ENCODE data around the gene MAP3K5.
A peak's percentile ranks its signal among the peaks of the same experiment; 100 is the strongest.

Gene MAP3K5

DNA sequence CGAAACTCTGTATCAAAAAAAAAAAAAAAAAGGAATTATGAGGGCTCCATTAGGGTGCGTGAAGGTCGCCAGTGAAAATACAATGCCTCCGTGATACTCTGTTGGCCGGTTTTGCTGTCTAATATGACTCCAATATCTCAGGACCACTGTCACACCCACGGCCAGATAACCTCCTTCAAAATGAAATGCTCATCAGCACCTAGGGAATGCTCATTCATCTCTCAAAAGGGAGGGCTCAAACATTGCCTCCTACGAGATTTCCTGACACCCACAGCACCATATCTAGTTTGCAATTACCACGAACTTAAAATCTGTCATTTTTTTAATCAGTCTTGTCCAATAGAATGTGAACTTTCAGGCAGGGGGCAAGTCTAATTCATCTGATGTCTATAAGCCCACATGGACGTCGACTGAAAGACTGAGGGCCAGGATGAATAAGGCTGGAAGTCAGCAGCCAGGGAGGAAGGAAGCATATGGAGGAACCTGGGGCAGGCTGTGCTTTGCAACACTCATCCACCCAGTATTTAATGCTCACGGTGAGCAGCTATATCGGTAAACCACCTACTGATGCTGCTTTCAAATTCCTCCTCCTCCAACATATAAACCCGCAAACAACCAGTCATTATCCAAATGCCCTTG, 42.8 kb downstream of the MAP3K5 start:
- DNase-seq = no peak

DNA sequence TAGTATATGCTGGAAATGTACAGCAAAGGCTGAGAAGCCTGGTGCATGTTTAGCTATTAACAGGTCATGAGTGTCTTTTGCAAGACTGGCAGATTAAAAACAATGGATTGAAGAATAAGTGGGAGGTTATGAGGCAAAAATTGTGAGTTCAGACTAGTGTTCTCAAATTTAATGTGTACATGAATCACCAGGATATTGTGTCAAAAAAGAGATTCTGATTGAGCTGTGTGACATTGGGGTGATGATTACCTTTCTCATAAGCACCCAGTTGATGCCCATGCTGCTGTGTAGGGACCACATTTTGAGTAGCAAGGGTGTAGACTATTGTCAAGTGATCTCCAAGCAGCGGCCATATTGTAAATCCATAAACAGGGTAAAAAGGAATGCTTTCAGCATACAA, 44.8 kb downstream of the MAP3K5 start:
- DNase-seq = no peak

DNA sequence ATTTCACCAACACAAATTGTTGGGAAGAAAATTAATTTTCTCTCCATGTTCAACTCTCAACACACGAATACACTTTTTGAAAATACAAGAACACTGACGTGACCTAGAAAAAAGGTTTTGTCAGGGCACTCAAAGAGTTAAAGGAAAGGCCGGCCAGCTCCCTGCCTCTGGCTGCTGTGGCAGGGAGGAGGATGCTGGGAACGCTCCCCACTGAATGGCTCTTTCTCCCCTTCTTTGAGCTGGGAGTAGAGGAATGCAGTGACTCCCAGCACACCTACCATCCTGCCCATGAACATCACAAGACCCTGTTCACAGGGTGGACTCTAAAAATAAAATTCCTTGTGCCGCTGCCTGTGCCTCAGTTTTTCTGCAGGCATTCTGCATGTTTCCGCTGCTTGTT, 47.0 kb downstream of the MAP3K5 start:
- no peak for DNase-seq

DNA sequence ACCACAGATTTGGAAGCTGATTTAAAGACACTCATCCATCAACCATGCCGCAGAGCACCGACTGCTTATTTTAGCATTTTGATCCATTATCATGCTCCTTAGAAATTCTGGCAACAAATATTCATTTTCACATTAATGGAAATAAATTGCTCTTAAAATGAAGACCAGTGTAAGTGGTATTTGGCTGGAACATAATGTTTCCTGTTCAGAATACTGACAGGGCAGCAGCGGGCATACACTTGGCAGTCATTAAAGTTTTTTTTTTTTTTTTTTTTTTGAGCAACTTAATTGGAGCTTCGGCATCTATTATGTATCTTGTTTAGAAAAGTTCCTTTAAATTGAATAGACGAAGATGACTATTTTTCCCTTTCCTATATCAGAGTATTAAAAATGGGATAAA, 47.4 kb downstream of the MAP3K5 start:
- no peak for DNase-seq

DNA sequence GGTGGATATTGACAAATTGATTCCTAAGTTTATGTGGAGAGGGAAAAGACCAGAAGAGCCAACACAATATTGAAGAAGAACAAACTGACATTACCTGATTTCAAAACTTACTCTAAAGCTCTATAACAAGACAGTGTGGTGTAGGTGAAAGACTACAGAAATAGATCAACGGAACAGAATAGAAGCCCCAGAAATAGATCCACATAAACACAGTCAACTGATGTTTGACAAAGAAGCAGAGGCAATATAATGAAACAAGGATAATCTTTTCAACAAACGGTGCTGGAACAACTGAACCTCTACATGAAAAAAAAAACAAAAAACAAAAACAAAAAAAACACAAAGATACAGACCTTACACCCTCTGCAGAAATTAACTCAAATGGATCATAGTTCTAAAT, 50.2 kb downstream of the MAP3K5 start:
- DNase-seq = no peak

DNA sequence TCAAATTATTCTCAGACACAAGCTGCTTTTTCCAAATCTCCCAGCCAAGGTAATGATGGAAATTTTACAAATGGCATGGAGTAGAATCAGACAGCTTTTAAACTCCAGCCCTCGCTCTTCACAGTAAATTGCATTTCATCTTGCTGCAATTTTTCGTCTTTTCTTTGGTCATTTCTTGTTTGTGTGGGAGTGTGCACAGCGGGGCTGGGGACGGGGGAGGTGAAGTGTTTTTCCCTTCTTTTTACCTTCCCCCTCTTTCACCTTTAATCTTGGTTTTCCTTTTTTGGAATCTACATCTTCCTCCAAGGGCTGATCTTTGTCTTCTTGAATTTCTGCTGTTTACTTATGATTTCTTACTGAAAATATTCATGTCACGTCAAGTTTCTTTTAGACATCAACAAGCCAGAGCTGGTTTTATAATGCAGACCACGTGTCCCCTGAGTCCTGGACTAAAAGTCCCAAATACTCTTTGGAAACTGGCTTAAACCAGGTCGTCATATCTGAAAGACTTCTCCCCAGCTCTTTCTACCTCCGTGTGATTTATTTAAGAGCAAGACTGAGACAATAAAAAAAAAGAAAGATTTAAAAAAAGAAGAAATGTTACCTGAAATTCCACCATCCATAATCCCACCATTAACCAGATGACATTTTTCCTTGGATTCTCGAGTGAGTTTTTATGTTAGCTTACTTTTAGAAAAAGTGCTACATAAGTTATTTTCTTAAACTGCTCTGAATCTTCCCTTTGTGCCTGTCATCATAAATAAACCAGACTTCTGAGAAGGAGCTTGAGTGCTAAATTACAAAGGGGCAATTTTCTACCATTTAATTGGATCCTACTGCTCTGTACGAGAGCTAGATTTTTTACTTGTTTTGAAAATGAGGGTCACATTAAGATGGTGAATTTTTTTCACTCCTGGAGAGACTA, 52.0 kb downstream of the MAP3K5 start:
- no peak for DNase-seq

DNA sequence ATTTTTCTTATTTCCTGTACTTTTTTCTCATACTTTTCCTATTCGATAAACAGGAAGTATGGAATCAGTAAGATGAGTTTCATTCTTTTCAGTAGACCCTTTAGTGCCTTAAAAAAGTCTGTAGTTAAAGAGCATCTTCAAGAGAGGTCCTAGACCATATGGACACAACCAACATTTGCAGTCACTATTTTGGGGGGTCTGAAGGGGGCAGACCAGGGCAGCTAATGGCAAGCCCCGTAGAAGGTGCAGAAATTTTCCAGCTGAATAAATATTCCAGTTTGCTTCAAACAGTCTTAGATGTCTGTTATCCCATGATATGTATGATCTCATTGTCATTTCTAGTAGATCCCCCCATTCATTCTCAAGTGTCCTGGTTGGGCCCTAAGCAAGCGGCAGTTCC, 52.8 kb downstream of the MAP3K5 start:
- DNase-seq = no peak

DNA sequence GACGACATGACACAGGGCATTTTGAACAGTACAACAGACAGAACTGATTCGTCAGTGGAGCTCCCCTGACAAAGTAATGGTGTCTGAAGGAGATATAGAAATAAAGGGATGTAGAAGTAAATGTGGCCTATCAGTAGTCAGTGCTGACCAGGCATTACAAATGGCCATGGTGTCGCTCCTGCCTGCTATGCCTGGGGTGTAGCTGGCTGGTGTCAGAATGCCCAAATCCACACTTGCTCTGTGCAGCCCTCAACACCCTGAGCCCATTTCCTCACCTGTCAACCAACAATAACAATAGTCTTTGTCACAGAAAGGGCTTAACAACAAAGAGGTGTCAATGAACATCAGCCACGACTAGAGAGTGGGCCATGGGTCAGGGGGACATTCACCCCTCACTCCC, 53.2 kb downstream of the MAP3K5 start:
- DNase-seq = no peak

DNA sequence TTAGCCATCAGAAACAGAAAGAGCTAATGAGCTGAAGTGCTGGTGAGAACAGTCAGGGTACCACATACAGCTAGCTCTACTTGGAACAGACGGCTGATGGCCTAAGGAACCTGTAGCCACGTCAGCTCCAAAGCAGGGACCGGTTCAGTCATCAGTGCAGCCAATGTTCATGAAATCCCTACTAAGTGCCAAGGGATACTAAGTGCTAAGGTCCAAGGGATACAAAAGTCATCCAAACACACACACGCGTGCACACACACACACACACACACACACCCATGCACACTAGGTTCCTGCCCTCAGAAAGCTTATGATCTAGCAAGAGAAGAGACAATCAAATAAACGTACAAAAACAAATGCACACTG, 53.6 kb downstream of the MAP3K5 start:
- DNase-seq = no peak

DNA sequence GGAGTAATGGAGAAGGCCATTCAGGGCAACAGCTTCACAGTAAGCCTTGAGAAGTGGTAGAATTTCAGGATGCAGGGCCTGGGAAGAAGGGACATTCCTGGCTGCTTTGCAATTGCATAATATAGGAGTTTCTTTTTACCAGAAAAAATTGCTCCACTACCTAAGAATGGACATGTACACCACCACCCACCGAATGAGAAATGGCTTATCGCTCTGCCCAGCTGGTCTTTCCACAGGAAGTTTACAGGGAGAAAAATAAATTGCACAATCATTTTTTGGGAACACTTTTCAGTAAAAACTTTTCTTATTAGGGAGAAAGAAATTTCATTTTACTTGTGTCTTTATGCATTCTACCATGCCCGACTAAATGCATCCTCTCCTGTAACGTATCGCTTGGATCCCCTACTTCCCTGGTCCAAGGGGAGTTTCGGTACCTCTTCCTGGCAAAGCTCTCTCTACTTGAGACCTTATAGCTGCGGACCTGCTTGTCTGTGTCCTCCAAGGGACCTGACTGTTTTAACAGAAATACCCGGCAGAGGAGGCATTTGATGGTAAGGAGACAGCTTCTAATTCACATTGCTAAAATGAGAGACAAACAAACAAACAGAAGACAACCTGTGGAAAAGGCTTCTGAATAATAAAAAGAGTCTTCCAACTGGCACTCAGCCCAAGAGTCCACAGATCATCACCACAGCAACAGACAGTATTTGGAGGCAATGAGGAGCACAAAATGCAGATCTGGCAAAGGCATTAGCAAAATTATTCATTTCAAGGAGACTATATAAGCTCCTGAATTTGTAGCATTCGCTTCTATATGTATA, 54.2 kb downstream of the MAP3K5 start:
- DNase-seq = no peak

DNA sequence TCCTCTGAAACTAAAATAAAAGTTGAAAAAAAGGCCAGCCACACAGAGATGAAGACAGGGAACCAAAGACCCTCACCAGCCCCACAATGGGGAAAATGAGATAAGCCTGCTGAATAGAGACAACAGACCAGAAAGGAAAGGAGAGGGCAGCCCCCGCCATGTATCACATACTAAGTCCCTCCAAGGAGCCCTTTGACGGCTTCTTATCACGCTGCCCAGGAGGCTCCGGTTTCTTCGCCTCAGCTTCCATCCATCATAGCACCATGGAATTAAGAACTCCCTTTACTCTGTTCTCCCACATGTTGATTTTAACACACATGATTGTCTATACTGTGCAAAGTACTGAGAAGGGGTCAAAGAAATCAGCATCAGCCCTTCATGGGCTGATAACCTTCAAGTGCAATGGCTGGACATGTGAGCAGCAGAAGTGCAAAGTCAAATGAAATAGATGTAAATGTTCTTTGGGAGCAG, 54.9 kb downstream of the MAP3K5 start:
- DNase-seq = no peak

DNA sequence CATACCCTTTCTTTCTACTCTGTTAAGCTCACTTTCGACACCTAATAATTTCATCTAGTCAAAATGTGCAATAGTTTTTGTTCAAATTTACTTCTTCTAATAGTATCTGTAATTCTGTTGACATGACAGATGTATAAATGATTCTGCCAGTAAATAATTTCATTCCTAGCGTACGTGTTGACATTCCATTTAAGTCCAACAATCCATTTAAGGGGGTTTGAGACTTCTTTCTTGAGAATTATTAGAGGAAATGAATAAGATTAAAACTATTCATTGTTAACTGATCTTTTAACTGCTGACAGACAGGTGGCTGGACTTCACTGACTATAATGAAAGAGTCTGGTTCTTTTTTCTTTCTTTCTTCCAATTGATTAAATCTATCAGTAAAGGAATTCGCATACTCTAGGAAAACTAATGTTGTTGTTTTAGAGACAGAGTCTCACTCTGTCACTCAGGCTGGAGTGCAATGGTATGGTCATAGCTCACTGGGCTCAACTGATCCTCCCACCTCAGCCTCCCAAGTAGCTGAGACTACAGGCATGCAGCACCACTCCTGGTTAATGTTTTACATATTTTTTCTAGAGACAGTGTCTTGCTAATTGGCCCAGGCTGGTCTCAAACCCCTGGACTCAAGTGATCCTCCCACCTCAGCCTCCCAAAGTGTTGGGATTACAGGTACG, 55.9 kb downstream of the MAP3K5 start:
- no peak for DNase-seq

DNA sequence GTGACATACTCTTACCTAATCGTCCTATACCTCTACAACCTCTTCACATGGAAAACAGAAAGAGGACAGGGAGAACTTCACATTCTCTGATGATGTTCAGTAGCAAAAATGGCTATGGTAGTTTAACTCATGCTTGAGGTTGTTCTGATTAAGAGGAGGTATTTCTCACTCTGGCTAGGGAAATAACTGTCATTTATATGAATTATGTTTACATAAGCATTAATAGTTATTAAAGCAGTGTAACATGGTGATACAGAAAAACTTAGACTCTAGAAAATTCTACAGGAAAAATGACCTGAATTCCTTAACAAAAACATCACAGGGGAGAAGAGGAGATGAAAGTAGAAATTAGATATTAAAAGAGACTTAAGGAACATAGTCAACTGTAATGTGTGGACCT, 57.3 kb downstream of the MAP3K5 start:
- DNase-seq = no peak

DNA sequence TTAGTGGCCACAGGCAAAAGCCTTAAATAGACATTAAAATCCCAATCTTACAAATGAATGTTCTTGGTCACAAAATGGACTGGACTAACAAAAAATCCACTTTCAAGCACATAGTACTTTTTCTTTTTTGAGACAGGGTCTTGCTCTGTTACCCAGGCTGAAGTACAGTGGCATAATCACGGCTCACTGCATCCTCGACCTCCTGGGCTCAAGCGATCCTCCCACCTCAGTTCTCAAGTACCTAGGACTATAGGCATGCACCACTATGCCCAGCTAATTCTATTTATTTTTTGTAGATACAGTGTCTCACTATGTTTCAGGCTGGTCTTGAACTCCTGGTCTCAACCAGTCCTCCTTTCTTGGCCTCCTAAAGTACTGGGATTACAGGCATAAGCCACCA, 59.4 kb downstream of the MAP3K5 start:
- DNase-seq = no peak

DNA sequence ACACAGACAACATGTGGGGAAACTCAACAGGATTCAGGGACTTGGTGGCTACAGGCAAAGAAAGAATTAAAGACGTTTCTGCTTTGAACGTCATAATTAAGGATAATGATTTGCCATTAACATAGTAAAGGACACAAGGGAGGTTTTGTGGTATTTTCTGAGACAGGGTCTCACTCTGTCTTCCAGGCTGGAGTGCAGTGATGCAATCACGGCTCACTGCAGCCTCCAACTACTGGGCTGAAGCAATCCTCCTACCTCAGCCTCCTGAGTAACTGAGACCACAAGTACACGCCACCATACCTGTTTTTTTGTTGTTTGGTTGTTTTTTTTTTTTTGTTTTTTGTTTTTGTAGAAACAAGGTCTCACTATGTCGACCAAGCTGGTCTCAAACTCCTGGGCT, 62.4 kb downstream of the MAP3K5 start:
- no peak for DNase-seq

DNA sequence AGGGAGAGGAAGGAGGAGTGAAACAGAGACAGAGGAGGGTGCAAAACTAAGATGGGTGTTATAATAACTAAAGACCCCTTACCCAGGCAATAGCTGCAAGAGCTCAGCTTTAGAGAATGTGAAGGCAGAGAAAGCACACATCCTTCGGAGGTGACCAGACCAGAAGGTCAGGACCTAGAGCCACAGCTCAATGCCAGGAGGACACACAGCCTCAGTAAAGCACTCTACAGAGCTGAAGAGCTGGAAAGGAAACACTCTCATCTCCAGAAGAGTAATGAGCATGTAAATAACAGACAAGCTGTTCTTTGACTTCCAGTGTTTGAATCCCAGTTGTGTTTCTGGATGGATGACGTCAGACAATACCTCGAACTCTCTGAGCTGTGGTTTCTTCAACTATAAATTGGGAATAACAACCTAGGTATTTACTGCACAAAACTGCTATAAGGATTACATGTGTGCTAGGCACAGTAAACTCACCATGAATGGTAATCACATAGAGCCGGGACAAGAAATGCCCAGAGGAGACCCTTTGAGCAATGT, 63.2 kb downstream of the MAP3K5 start:
- no peak for DNase-seq

DNA sequence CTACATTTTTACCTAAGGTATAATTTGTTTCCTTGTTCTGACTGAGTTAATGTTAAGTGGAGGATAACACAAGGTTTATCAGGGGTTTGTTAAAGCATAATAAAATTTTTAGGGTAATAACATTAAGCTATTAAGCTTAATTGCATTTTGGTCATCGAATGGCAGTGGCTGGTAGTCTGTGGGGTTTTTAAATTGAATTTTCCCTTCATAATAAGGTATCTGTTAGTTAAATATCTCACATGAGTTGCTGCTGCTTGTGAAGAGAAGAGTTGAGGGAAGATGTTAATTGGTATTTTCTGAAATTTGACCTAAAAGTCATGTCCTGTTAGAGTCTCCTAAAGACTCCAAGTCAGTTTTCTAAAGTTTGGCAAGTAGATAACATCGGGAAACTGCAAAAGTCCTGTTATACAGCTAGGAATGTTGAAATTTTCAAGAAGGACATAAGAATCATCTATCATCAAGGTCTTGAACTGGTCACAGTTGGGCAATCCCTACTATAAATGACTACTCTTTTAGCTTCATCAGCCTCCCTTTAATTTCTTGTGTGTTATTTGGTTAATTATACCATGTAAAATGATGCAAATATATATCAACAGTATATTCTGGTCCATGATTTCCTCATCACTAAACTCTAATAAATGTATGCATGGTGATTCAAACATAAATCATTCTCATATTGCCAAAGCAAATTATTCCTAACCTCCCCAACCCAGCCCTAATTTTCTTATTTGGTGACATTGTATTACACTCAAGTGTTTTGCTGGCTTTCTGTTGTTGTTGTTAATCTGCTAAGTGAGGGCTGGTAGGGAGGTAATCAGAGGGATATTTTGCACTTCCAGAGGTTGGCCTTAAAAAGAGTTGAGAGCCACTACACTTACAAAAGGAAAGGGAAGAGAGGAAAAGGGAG, 64.0 kb downstream of the MAP3K5 start:
- DNase-seq = no peak

DNA sequence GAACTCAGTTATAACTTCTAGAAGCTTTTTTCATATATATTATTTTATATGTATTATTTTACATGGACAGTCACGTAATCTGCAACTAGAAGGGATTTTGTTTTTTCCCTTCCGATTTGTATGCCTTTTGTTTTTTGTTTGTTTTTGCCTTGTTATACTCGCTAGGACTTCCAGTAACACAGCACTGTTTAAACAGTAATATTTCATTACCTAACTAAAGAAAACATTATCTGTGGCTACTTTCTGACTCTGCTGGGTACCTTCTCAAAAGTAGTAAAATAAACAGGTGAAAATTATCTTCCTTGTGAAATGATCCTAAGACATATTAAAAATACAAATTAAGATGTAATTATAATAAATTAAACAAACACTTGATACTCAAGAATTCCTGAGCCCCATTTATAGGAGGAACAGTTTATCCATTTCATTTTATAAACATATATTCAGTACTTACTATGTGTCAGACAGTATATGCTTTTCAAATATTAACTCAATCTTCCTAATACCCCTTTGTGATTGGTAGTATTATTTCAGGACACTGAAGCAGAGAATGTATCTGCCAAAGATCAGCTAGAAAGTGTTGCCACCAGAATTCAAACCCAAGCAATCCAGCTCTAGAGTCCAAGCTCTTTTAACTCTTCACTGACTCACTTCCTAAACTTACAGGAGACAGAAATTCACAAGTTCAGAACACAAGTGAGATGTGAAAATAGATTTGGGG, 65.3 kb downstream of the MAP3K5 start:
- no peak for DNase-seq

DNA sequence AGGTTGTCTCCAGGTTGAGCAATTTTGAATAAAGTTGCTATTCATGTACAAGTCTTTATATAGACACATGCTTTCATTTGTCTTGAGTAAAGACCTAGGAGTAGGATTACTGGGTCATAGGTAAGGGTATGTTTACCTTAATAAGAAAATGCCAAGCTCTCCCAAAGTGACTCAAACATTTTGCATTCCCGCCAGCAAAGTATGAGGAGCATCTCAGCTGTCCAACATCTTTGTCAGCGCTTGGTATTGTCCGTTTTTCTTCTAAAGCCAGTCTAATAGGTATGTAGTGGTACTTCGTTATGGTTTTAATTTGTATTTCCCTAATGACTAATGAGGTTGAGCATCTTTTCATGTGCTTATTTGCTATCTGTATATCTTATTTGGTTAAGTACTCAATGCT, 67.2 kb downstream of the MAP3K5 start:
- DNase-seq = no peak

DNA sequence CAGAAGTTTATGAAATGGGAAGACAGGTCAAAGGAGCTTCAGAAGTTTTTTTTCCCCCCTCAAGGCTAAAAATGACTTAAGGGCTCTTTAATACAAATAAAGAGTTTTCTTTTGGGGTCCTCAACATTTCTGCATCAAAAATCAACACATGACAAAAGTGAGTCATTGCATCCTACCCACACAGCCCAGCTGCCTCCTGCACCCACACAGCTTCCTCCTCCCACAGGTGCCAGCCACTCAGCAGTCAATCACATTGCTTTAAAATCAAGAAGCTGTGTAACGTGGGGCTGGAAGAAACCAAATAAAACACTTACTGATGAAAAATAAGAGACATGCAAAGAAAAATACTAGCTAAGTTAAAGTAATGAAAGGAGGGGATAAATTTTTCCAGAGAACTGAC, 68.5 kb downstream of the MAP3K5 start:
- peak; percentile 36 for DNase-seq

DNA sequence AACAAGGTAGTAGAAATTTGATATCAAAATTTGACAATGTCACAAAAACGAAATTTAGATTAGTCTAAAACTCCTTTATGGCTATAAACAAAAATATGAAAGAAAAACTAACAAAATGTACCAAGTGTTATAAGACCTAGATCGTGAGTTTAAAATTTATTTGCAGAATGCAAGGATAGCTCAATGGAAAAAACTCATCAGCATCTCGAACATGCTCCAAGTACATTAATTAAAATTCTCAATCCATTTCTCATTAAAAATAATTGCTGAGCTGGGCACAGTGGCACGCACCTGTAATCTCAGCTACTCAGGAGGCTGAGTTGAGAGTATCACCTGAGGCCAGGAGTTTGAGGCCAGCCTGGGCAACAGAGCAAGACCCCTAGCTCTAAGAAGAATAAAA, 70.8 kb downstream of the MAP3K5 start:
- no peak for DNase-seq

All from CD4-positive, alpha-beta T cell treated with Interferon gamma for 1 hour (primary cell).